Measurements from ENCODE around the gene ZNF142.

The ZNF142 gene

GRCh38 chr2:218644721-218645120 is 14.7 kb downstream of the ZNF142 start:
- TF ChIP-seq CTCF (IDR thresholded peaks at IDR 0.05; ENCODE audit: extremely low read depth, missing control alignments) = no peak
- DNase-seq (ENCODE audit: low spot score) = no peak

- DNase-seq (ENCODE audit: low spot score) = no peak
- no peak for TF ChIP-seq CTCF (IDR thresholded peaks at IDR 0.05; ENCODE audit: extremely low read depth, missing control alignments)
Measured at GRCh38 chr2:218643751-218644310, 15.6 kb downstream of the ZNF142 start.

GRCh38 chr2:218642786-218643185 is 16.6 kb downstream of the ZNF142 start:
- DNase-seq (ENCODE audit: low spot score) = no peak

GRCh38 chr2:218642121-218642656 is 17.2 kb downstream of the ZNF142 start:
- DNase-seq (ENCODE audit: low spot score) = no peak
- no peak for TF ChIP-seq CTCF (IDR thresholded peaks at IDR 0.05; ENCODE audit: extremely low read depth, missing control alignments)

More at GRCh38 chr2:218642786-218643185, 16.6 kb downstream of the ZNF142 start:
- no peak for TF ChIP-seq CTCF (IDR thresholded peaks at IDR 0.05; ENCODE audit: extremely low read depth, missing control alignments)

GRCh38 chr2:218638372-218638771 is 21.1 kb downstream of the ZNF142 start:
- no peak for DNase-seq (ENCODE audit: low spot score)
- TF ChIP-seq CTCF (IDR thresholded peaks at IDR 0.05; ENCODE audit: extremely low read depth, missing control alignments) = no peak

GRCh38 chr2:218635719-218636118 is 23.7 kb downstream of the ZNF142 start:
- DNase-seq (ENCODE audit: low spot score) = no peak
- no peak for TF ChIP-seq CTCF (IDR thresholded peaks at IDR 0.05; ENCODE audit: extremely low read depth, missing control alignments)

GRCh38 chr2:218631837-218632236 is 27.6 kb downstream of the ZNF142 start:
- DNase-seq (ENCODE audit: low spot score) = no peak
- no peak for TF ChIP-seq CTCF (IDR thresholded peaks at IDR 0.05; ENCODE audit: extremely low read depth, missing control alignments)
